ENCODE measurements around the gene TBPL2.

GRCh38 chr14:55446127-55446736 lies 5.8 kb upstream of the TBPL2 start:
- no peak for TF ChIP-seq KLF16 (tag by site-specific recombination; IDR thresholded peaks at IDR 0.05)
- TF ChIP-seq ZNF629 (tag by site-specific recombination; IDR thresholded peaks at IDR 0.05): no peak
- no peak for TF ChIP-seq ZFP69B (tag by site-specific recombination; IDR thresholded peaks at IDR 0.05)
- peak; percentile 58 for TF ChIP-seq CTCF (tag by site-specific recombination; IDR thresholded peaks at IDR 0.05)
- TF ChIP-seq YY1 (tag by site-specific recombination; IDR thresholded peaks at IDR 0.05): no peak
- TF ChIP-seq ZSCAN18 (tag by site-specific recombination; IDR thresholded peaks at IDR 0.05): no peak
- TF ChIP-seq IKZF3 (tag by site-specific recombination; IDR thresholded peaks at IDR 0.05): no peak
